Measurements from ENCODE around the gene ZBTB20.
"Not testable (repeated sequence)": the region's sequence is repeated elsewhere in the genome, so short reads cannot be mapped to it uniquely, and the experiment has no call there.

ZBTB20 gene

DNA sequence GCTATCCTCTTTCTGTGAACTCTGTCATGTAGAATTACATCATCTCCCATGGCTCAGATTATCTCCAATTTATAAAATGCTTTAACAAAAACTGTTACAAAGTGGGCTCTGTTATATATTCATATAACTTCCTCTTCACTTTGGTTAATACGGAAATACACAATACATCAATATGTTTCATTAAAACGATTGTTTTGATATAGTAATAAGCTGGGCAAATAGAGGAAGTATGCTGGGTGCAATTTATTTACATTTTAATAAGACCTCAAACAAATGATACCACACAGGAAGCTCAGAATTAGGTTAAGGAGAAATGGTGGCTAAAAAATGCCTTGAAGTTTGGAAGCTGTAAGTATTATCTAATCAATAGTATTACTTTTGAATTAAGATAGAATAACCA is 331.0 kb downstream of the ZBTB20 start:
- no peak for DNase-seq

DNA sequence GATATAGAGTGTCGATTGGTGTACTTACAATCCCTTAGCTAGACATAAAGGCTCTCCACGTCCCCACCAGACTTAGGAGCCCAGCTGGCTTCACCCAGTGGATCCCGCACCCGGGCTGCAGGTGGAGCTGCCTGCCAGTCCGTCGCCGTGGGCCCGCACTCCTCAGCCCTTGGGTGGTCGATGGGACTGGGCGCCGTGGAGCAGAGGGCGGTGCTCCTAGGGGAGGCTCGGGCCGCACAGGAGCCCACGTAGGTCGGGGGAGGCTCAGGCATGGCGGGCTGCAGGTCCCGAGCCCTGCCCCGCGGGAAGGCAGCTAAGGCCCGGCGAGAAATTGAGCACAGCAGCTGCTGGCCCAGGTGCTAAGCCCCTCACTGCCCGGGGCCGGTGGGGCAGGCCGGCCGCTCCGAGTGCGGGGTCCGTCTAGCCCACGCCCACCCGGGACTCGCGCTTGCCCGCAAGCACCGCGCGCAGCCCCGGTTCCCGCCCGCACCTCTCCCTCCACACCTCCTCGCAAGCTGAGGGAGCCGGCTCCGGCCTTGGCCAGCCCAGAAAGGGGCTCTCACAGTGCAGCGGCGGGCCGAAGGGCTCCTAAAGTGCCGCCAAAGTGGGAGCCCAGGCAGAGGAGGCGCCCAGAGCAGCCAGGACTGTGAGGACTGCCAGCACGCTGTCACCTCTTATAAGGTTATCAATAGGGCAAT is 334.4 kb downstream of the ZBTB20 start:
- not testable (repeated sequence) for DNase-seq

DNA sequence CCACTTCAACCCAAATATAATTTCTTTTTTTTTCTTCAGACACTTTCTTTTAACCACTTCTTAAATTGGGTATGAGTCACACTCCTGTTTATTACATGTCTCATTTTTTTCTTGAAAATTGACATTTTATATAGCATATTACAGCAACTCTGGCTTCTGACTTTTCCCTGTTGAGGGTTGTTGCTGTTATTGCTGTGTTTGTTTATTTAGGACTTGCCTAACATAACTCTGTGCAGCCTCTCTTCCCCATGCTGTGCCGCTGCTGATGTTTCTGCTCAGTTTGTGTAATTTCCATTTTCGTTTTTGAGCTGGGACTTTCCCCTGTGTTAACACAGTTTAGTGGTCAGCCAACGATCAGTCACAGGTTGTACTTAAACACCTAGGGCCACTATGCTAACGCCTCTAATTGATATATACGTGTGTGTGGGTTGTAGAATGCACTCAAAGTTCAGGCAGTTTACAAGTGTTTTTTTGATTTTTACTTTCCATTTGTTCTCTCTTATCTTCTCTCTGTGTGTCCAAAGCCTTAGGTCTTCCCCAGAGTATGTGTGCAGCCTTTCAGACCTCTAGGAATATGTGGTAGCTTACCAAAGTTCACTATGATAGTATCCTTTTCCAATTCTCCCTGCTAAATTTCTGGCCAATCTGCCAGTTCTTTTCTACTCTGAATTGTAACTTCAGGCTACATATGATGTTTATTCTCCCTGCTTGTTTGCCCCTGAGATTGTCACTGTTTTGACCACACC is 337.2 kb downstream of the ZBTB20 start:
- no peak for DNase-seq

DNA sequence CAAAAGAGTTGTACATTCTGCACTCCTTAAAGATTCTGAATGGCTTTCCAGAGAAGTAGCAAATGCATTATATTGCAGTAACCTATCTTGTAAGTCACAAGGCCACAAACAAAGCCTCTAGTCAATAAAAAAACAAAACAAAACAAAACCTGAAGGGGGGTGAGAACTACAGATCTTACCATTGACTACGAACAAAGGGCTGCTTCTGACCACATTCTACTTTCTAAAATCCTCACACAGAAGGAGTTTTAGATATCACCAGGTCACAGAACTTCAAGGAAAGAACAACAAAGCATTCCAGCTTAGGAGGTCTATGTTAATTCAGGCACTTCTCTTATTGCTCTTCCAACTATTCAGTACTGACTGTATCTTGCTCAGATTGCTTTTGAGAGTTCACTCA is 343.0 kb downstream of the ZBTB20 start:
- DNase-seq, result no peak

DNA sequence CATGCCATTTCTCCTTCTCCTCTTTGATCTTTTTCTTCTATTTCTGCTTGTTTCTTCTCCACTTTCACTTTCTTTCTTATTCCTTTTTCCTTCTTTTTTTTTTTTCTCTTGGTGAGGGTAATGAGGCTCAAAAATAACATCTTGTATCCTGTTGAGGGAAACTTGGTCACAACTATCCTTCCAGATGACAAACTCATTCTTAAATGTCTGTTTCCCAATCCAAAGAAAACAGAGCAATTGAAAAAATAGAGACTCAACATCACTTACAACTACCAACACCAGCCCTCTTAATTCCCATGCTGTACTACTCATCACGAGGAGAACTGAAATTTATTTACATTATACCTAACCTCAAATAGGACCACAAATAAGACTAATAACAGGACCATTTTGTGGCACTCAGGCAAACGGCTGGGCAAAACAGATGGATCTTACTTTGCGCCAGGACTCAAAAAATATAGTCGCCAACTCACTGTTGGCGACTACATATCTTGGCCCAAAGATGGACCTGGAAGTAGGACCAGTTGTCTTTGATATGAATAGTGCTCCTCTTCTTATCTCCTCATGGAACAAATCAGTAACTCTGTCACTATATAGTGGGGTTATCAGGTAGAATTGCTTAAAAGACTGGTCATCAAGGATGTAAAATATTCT is 343.9 kb downstream of the ZBTB20 start:
- no peak for DNase-seq

DNA sequence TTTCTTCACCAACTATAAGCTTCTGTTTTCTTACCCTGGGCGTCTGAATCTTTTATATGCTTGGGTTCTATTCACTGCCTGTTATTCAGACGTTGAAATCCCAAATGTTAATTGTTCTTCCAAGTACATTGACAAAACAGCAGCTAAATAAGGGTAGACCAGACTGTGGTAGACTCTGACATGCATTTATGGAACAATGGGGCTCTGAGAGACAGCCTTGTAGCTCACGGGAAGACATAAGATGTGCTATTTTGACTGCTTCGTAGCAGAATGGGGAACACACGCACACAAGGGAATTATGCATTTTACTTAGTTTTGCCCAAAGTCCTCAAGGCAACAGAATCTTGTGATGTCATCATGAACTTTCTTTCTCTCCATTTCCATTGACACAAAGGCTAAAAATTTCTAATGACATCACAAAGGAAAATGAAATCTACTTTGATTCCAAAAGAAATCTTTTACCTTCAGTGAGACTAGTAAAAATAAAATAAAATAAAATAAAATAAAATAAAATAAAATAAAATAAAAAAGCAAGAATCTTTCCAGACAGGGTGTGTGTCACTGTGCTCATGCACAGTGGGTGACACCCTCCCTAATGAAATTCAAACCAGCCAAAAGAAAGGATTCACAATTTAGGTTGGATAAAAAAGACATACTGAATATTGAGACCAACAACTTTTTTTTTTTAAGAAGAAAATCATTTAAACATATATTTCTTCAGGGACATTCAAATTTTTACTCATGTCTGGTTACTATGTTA is 346.6 kb downstream of the ZBTB20 start:
- DNase-seq, result no peak

DNA sequence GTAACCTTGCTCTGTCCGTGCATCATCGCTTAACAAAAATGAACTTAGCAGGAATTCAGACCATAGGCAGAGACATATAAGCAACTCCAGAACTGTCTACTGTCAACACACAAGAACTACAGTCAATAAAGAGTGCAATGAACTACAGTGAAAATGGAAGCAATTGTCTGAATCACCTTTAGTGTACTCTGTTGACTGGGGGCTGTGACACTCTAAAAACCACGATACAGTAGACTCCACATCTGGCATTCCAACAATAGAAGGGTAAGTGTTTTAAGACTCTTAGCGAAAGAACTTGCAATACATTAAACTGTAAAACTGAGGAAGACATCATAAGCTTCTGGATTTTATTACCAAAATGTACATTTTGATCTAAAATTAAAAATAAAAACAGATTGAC is 347.3 kb downstream of the ZBTB20 start:
- no peak for DNase-seq

DNA sequence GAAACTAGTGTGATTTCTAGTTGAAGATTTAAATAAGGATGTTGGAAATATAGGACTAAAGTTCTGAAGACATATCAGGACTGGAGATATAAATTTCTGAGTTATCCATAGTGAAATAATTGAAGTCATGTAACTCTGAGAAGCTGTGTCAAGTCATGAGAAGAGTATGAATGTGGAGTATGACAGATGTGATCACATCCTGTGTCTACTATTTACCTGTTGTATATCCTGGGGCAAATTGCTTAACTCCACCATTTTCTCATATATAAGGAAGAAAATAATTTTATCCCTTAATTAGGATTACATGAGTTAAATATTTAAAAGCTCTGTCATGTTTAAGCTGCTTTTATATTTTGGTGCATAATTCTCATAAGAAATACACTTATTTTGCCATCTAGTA is 350.3 kb downstream of the ZBTB20 start:
- DNase-seq, result no peak

DNA sequence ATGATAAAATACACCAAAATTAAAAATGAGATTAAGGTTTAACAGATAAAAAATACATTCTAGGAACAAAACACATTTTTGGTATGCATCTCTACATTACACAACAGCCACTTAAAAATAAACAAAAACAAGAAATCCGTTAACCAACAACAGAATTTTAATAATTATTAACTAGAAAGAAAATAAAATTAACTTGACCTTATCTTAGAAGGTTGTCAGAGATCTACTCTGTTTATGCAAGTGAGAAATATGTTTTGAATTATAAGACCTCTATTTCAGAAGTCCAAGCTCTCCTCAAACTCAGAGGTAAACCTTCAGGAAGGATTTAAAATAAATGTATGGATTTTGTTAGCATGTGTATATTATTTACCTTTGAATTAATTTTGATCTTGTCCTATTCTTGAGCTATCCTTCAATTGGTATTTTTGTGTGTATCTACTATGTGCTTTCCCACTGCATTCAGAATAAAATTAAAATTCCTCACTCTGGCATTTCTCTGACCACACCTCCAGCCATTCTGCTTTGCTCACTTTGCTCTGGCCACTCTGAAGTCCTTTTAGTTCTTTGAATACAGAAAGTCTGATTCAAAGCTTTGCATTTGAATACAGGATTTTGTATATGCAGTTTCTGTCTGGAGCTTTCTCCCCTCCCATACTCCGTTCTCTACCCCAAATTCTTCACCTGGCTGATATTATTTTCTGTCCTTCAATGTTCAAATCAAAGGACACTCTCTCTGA is 352.0 kb downstream of the ZBTB20 start:
- no peak for DNase-seq

DNA sequence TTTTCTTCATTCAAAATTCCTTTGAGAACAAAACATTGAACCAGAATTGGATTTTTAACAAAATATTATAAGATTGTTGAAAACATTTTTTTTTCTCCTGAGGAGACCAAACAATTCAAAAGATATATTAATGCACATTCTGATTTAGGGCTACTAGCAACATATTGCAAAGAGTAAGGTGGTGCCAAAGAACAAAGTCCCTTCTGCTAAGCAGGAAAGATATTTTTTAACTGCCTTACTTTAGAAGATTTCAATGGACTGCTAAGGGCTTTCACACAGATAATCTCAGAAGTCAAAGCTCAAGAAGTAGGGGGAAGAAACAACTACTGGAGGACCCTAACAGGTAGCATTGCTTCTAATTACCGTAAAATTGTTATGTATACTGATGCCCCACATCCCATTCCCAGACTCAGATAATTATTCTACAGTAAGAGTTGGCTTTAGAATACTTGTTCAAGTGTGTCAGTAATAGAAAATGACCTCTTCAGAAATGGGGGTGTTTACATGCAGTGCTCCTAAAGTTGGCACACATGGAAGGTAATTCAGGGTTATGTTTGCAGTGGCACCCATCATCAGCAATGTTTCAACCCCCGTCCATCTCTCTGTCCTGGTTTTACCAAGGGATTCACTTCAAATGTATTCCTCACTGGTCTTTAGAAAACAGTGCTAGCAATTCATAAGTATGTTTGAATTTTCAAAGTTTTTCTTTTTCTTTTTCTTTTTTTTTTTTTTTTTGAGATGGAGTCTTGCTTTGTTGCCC is 354.7 kb downstream of the ZBTB20 start:
- no peak for DNase-seq

DNA sequence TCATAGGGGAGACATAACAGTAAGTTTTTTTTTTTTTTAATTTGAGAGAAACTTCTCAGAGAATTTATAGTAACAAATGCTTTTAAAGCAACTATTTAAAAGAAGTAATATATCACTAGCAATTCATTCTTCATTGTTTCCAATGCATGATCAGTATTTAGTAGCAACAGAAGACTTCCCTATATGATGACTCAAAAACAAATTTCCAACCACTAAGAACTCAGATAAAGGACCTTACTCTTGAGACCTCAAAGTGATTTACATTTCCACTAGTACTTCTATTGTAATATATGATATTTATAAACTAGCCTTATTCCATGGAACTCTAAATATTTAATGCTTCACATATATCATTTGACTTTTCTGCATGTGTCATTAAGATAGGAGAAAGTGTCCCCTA is 356.3 kb downstream of the ZBTB20 start:
- DNase-seq, result no peak

DNA sequence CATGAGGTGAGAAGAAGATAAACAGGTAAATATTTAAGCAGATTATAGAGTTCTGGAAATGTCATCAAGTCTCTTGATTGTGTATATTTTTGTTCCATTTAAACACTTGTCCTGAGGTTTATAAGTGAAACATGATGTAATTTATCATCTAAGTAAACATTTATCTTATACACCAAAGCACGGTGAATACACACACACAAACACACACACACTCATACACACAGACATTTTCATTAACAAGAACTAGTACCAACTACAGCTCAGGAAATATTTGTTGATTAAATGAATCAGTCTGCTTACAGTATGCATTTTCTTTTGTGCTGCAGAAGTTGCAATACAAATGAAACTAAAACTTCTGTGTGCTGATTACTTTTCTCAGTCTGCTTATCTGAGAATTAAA is 357.3 kb downstream of the ZBTB20 start:
- DNase-seq, result no peak

DNA sequence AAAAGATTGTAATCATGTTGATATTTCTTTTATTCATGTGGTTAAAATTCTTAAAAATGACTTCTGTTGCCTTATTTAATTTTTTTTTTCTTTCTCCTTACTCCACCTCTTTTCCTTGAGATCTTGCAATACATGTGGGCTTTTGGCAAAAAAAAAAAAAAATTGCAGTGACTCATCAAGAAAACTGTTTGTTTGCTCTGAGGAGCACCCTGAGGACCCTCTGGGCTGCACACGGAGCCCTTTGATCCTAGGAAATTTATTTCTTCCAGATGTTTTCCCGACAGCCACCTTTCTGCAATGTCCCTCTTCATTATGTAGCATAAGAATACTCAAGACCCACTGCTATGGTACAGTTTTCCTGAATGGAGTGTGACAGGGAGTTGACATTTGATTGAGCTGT is 371.7 kb downstream of the ZBTB20 start:
- no peak for DNase-seq

DNA sequence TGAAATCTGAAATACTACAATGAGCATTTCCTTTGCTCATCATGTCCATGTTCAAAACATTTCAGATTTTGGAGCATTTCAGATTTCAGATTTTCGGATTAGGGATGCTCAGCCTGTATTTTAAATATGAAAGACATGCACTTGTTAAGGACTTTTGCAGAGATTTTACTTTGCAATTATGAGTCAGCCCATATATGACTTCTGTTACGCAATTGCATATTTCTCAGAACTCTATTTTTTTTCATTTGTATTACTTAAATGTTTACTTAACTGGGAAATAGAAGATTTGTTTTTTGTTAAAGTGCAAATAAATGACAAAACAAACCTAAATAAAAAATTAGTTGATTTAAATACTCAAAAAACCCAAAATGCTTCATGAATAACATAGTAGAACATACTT is 376.2 kb downstream of the ZBTB20 start:
- DNase-seq, result peak; percentile 30

DNA sequence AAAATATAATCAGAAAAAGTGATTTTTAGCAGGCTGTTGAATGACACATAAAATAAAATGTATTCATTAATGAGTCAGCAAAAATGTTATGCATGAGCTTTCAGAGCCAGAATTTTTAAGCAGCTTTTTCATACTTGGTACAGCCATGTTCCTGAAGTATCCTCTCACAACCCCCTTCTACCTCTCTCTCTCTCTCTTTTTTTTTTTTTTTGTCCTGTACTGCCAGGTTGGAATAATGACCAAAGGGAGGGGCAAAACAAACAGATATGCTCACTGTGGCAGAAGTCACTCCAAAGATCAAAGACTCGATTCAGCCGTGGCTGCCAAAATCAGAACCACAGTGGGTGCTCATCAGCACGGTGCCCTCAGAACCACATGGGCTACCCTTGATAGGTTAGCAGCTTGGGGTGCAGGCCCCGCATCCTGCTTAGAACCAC is 383.0 kb downstream of the ZBTB20 start:
- DNase-seq, result no peak

DNA sequence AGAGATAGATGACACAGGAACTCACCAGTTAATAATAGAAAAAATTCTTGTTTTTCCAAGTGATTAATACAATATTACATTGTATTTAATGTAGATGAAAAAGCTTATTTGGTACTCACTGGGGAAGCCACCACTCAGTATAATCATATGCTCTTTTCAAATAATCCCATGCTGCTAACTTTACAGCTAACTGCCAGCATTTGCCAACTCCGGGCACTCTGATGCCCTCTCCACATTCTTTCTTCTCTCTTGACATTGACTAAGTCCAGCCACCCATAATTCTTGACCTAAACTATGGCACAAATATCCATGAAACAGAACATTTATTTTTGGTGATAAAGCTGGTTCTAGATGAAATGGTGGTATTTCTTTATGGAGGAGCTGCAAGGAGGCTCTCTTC is 384.9 kb downstream of the ZBTB20 start:
- no peak for DNase-seq

DNA sequence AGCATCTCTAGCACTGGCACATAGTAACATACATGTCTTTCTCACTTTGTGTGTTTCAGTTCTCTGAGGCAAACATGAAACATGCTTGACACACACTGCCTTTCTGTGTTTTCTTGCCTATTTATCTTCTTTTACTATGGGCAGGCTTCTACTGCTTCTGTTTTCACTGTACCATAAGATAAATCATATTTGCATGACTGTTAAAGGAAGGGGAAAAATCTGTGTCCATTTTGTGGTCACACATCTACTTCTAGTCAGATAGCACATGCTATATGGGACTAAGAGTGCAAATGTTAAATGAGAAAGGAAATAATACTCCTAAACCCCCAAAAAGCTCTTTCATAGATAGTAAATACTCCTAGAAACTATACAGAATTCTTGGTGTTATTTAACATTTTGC is 386.4 kb downstream of the ZBTB20 start:
- DNase-seq, result no peak

DNA sequence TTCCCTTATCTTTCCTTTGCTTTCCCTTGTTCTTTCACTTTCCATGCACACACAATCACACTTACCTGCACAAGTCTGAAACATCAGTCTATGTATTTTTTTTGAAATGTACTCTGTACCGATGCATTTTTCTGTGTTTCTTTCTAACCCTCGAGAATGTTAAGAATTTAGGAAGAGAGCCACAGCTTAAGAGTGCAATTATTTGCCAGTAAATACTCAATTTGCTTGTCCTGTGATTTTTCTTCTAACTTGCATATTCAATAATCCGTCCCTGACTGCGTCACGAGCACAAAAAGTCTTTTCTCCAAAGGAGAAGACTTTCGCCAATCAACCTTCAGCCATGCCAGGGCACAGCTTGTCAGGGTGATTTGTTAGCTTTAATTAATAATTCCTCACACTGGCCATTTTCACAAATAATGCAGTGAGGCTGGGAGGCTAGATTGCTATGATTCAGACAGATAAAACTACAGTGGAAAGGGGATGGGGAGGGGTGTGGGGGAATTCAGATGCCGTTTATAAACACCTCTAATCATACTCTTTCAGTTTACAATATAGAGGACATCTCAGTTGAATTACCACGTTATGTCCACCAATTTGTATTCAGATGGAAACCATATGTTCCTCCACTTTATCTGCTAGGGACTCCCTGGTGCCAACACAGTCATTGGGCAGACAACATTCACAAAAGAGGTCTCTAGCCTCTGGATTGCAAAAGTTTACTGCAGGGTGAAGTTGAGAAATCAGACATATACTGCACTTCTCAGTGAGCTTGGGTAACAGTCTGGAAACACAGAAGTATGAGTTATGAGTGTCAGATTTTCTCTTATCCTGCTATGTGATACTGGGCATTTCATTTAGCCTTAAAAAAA is 388.0 kb downstream of the ZBTB20 start:
- DNase-seq, result no peak

DNA sequence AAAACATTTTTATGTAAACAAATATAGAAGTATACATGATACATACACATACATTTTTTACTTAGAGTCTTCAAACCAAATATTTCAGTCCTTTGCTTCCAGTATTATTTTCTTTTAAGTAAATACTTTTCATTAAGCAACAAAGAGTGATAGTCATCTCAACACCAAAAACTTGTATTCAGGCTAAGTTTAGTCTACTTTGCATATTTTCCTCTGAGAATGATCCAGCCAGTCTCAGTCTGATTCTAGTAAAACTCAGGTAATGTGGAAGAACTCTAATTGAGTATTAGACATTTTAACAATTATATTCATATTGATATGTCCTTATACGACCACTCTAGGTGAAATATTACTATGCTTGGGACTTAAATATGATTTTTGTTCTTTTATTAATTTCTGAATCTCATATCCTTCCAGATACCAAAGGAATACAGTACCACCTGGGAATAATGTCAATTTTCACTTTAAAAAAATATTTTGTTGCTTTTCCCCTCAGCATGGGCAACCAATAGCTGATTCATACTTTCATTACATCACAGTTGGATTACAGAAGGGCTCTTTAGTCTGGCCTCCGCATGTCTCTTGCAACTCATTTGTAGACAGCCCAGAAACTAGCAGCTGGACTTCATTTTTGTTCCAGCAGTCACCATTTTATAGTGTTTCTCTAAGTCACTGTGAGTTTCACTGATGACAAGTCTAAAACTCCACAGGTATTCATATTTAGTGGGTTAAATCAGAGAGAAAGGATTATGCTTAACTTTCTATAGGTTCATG is 390.4 kb downstream of the ZBTB20 start:
- no peak for DNase-seq

DNA sequence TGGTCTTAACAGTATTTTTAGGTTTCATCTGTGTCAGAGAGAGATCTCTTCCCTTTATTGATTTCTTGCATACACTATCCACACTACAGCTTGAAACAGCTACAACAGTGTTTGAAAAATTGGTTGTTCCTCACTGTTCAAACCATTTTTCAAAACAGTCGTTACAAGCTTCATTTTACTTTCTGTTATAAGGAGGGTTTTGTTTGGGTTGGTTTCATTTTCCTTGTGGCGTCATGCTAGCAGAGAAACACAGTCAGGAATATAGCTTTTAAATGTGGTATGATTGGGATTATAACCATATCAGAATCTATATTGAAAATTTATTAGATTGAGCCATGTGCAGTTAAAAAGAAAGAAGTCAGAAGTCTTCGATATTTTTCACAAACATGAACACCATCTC is 400.6 kb downstream of the ZBTB20 start:
- DNase-seq, result no peak
